ENCODE results near the gene TMEM63B.

Gene TMEM63B

DNA sequence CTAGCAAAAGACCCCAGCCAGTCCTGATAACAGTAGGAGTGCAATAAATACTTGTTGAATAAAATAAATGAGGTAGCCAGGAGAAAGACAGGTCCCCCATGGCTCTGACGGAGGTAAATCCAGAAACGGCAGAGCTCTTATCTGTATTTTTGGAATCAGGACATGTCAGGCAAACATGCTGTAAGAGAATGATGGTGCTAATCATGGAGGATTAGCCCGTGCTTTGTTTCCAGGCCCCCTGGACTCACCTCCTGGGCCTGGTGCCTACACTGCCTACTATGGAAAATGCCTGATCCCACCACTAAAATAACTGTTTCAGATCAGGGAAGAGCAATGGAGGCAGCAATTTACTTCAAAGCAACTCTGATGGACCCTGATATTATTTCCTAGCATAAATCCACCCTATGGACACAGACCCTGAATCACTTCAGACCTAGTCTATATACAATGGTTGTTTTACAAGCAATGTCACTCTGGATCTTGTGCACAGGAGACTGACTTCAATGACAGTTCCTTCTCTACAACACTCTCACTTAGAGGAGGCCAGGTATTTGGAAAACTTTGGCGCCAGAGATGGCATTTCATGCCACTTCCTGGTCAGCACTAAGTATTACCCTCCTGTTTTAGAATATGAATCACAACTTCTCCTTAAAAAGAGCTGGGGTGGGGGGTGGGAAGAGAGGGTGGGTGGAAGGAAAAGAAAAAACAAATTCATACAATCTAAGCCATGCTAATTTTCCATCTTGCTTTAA lies 6.5 kb upstream of the TMEM63B start:
- no peak for ATAC-seq
- TF ChIP-seq, protein P1, sequence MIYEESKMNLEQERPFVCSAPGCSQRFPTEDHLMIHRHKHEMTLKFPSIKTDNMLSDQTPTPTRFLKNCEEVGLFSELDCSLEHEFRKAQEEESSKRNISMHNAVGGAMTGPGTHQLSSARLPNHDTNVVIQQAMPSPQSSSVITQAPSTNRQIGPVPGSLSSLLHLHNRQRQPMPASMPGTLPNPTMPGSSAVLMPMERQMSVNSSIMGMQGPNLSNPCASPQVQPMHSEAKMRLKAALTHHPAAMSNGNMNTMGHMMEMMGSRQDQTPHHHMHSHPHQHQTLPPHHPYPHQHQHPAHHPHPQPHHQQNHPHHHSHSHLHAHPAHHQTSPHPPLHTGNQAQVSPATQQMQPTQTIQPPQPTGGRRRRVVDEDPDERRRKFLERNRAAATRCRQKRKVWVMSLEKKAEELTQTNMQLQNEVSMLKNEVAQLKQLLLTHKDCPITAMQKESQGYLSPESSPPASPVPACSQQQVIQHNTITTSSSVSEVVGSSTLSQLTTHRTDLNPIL (CRISPR knock-in tag; IDR thresholded peaks at IDR 0.05; ENCODE audit: low read depth): no peak
- TF ChIP-seq ZNF565 (CRISPR knock-in tag; conservative IDR thresholded peaks at IDR 0.05; ENCODE audit: low read depth) (no peak), OSR1 (CRISPR knock-in tag; IDR thresholded peaks at IDR 0.05) (no peak), ZNF70 (CRISPR knock-in tag; IDR thresholded peaks at IDR 0.05) (no peak), ISL1 (CRISPR knock-in tag; IDR thresholded peaks at IDR 0.05) (no peak), PPARA (CRISPR knock-in tag; IDR thresholded peaks at IDR 0.05; ENCODE audit: borderline replicate concordance) (no peak), GLIS3 (CRISPR knock-in tag; IDR thresholded peaks at IDR 0.05) (no peak), SNAI2 (CRISPR knock-in tag; IDR thresholded peaks at IDR 0.05) (no peak)
- TF ChIP-seq, protein P2, sequence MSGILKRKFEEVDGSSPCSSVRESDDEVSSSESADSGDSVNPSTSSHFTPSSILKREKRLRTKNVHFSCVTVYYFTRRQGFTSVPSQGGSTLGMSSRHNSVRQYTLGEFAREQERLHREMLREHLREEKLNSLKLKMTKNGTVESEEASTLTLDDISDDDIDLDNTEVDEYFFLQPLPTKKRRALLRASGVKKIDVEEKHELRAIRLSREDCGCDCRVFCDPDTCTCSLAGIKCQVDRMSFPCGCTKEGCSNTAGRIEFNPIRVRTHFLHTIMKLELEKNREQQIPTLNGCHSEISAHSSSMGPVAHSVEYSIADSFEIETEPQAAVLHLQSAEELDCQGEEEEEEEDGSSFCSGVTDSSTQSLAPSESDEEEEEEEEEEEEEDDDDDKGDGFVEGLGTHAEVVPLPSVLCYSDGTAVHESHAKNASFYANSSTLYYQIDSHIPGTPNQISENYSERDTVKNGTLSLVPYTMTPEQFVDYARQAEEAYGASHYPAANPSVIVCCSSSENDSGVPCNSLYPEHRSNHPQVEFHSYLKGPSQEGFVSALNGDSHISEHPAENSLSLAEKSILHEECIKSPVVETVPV (CRISPR knock-in tag; IDR thresholded peaks at IDR 0.05): no peak
- TF ChIP-seq, protein P3, sequence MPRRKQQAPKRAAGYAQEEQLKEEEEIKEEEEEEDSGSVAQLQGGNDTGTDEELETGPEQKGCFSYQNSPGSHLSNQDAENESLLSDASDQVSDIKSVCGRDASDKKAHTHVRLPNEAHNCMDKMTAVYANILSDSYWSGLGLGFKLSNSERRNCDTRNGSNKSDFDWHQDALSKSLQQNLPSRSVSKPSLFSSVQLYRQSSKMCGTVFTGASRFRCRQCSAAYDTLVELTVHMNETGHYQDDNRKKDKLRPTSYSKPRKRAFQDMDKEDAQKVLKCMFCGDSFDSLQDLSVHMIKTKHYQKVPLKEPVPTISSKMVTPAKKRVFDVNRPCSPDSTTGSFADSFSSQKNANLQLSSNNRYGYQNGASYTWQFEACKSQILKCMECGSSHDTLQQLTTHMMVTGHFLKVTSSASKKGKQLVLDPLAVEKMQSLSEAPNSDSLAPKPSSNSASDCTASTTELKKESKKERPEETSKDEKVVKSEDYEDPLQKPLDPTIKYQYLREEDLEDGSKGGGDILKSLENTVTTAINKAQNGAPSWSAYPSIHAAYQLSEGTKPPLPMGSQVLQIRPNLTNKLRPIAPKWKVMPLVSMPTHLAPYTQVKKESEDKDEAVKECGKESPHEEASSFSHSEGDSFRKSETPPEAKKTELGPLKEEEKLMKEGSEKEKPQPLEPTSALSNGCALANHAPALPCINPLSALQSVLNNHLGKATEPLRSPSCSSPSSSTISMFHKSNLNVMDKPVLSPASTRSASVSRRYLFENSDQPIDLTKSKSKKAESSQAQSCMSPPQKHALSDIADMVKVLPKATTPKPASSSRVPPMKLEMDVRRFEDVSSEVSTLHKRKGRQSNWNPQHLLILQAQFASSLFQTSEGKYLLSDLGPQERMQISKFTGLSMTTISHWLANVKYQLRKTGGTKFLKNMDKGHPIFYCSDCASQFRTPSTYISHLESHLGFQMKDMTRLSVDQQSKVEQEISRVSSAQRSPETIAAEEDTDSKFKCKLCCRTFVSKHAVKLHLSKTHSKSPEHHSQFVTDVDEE (CRISPR knock-in tag; IDR thresholded peaks at IDR 0.05): no peak

DNA sequence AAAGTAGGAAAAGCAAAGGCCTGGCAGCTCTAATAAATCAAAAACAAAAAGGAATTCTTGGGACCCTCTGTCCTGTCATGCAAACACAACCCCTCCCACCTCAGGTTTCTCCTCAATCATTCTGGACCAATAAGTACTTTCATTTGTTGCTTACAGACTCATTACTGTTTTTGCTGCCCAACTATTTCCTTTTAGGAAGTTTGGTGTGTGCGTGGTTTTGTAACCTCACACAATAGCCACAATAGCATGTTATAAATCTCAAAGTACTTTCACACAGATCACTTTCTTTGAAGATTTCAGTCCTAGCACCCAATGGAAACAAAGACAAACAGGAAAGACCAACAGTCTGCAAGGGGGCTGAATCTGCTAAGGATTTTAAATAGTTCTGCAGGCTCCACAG lies 4.6 kb upstream of the TMEM63B start:
- TF ChIP-seq ZNF565 (CRISPR knock-in tag; conservative IDR thresholded peaks at IDR 0.05; ENCODE audit: low read depth) (no peak), RARB (CRISPR knock-in tag; IDR thresholded peaks at IDR 0.05) (no peak), ZNF8 (CRISPR knock-in tag; IDR thresholded peaks at IDR 0.05) (no peak), PPARA (CRISPR knock-in tag; IDR thresholded peaks at IDR 0.05; ENCODE audit: borderline replicate concordance) (no peak)
- TF ChIP-seq, protein P3 (CRISPR knock-in tag; IDR thresholded peaks at IDR 0.05): no peak
- ATAC-seq: no peak

DNA sequence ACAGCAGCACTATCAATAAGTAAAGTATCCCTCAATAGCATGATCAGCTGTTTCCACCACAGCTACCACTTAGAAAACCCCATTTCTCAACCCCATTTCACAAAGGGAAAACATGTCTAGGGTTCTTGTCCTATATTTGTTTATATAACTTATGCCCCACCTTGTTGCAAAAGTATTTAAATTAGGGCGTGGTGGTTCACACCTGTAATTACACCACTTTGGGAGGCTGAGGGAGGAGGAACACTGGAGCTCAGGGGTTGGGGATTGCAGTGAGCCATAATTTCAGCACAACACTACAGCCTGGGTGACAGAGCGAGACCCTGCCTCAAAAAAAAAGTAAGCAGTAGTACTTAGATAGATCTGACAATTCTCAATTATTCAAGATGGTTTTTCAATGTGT lies 3.8 kb upstream of the TMEM63B start:
- ATAC-seq: no peak
- TF ChIP-seq ESRRG (CRISPR knock-in tag; IDR thresholded peaks at IDR 0.05) (no peak), ARNTL (CRISPR knock-in tag; IDR thresholded peaks at IDR 0.05; ENCODE audit: borderline replicate concordance, low read depth) (no peak), TOX (CRISPR knock-in tag; IDR thresholded peaks at IDR 0.05; ENCODE audit: borderline replicate concordance) (no peak), ISL1 (CRISPR knock-in tag; IDR thresholded peaks at IDR 0.05) (no peak), OSR1 (CRISPR knock-in tag; IDR thresholded peaks at IDR 0.05) (no peak), ZNF70 (CRISPR knock-in tag; IDR thresholded peaks at IDR 0.05) (no peak), ZC3H10 (CRISPR knock-in tag; IDR thresholded peaks at IDR 0.05) (no peak), ZFP3 (CRISPR knock-in tag; IDR thresholded peaks at IDR 0.05) (no peak), ZNF565 (CRISPR knock-in tag; conservative IDR thresholded peaks at IDR 0.05; ENCODE audit: low read depth) (no peak), BACH2 (CRISPR knock-in tag; IDR thresholded peaks at IDR 0.05; ENCODE audit: borderline replicate concordance) (no peak), GLIS3 (CRISPR knock-in tag; IDR thresholded peaks at IDR 0.05) (no peak)
- TF ChIP-seq, protein P2 (CRISPR knock-in tag; IDR thresholded peaks at IDR 0.05): no peak
- TF ChIP-seq, protein P3 (CRISPR knock-in tag; IDR thresholded peaks at IDR 0.05): no peak
- TF ChIP-seq, protein P4, sequence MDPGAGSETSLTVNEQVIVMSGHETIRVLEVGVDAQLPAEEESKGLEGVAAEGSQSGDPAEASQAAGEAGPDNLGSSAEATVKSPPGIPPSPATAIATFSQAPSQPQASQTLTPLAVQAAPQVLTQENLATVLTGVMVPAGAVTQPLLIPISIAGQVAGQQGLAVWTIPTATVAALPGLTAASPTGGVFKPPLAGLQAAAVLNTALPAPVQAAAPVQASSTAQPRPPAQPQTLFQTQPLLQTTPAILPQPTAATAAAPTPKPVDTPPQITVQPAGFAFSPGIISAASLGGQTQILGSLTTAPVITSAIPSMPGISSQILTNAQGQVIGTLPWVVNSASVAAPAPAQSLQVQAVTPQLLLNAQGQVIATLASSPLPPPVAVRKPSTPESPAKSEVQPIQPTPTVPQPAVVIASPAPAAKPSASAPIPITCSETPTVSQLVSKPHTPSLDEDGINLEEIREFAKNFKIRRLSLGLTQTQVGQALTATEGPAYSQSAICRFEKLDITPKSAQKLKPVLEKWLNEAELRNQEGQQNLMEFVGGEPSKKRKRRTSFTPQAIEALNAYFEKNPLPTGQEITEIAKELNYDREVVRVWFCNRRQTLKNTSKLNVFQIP (CRISPR knock-in tag; IDR thresholded peaks at IDR 0.05; ENCODE audit: borderline replicate concordance, low read depth): no peak

All from SK-N-SH treated with all-trans-retinoic acid at 6 μM for 48 hours (cell line).